Panc1 (cell line): ENCODE data around the gene TMEM259. TPM values are rescaled to one million over a fixed set of nuclear protein-coding genes. Genes with fewer than 3 reads are reported as not detected.

ENCODE experiments used
- ATAC-seq: fragments of 200-7000 bp; cut with Tn5 transposase; 2 replicates; pipeline ENCODE4 v1.9.1; 2020; ENCODE audit warnings: mild to moderate bottlenecking, moderate library complexity
- BruUV-seq: library from RNA; stranded (reverse); fragments of 400-500 nt; replicated peaks from 2 replicates; lab custom pipeline; 2021; lab: Mats Ljungman, UMichigan
- CTCF ChIA-PET: fragments of 300-600 bp; sonication (Branson Sonifier 250); formaldehyde crosslinking; loops from one replicate; lab custom pipeline; 2022; ENCODE audit warnings: antibody characterized with exemption; lab: Charles Lee
- POLR2A ChIA-PET: fragments of 300-600 bp; sonication (Branson Sonifier 250); formaldehyde crosslinking; loops from one replicate; lab custom pipeline; 2022; ENCODE audit warnings: antibody characterized with exemption; lab: Charles Lee
- DNase-seq: peaks from one replicate; pipeline ENCODE4 v3.0.0-alpha.2; 2010; ENCODE audit warnings: low read depth, low spot score
- H3K27ac ChIP-seq: 2 replicates; pipeline ENCODE4 v1.5.1; 2011; ENCODE audit warnings: mild to moderate bottlenecking, low read length, inconsistent platforms
- H3K27me3 ChIP-seq: fragments of 200-500 bp; sonication (Bioruptor generic); 2 replicates; pipeline ENCODE4 v1.6.0; 2014; ENCODE audit warnings: low read length, inconsistent platforms; ENCODE audit not compliant: control insufficient read depth, insufficient read depth
- H3K36me3 ChIP-seq: fragments of 200-500 bp; sonication (Bioruptor generic); 2 replicates; pipeline ENCODE4 v1.5.1; 2014; ENCODE audit warnings: inconsistent platforms, mild to moderate bottlenecking, low read length, moderate library complexity; ENCODE audit not compliant: control insufficient read depth, insufficient read depth
- H3K4me1 ChIP-seq: 2 replicates; pipeline ENCODE4 v1.5.1; 2011; ENCODE audit warnings: inconsistent platforms, mild to moderate bottlenecking, low read length, moderate library complexity; ENCODE audit not compliant: control insufficient read depth, insufficient read depth
- H3K4me3 ChIP-seq, 2 experiments: 2 replicates each; pipeline ENCODE4 v1.5.1; 2011 to 2012; ENCODE audit warnings: low read depth in 2 of 2, low read length in 2 of 2, mild to moderate bottlenecking in 2 of 2, inconsistent platforms in 1 of 2, moderate library complexity in 1 of 2
- H3K9me3 ChIP-seq: fragments of 200-500 bp; sonication (Bioruptor generic); 2 replicates; pipeline ENCODE4 v1.5.1; 2014; ENCODE audit warnings: low read depth, mild to moderate bottlenecking, inconsistent platforms, low read length, moderate library complexity; ENCODE audit not compliant: control insufficient read depth, insufficient read depth
- CTCF ChIP-seq: fragments of 450-650 bp; IDR thresholded peaks from 2 replicates; pipeline ENCODE4 v1.5.1; 2017; ENCODE audit warnings: mild to moderate bottlenecking
- POLR2AphosphoS5 ChIP-seq: IDR thresholded peaks from 2 replicates; pipeline ENCODE4 v1.6.1; 2012; ENCODE audit warnings: mild to moderate bottlenecking, low read depth, low read length, moderate library complexity
- REST ChIP-seq, 2 experiments: IDR thresholded peaks; 2 replicates each; pipeline ENCODE4 v1.6.1; 2011 to 2012; ENCODE audit warnings: low read depth in 2 of 2, control low read depth in 1 of 2, low read length in 1 of 2, mild to moderate bottlenecking in 1 of 2, moderate library complexity in 1 of 2; ENCODE audit not compliant: insufficient read depth in 1 of 2
- SIN3A ChIP-seq: IDR thresholded peaks from 2 replicates; pipeline ENCODE4 v1.6.1; 2012; ENCODE audit warnings: low read depth, mild to moderate bottlenecking, low read length, moderate library complexity, borderline replicate concordance; ENCODE audit not compliant: insufficient read depth
- TCF7L2 ChIP-seq: IDR thresholded peaks from 2 replicates; pipeline ENCODE4 v1.6.1; 2011; ENCODE audit warnings: mild to moderate bottlenecking, low read depth, low read length, inconsistent platforms
- in situ Hi-C: cut with HindIII; loops from 2 replicates; pipeline ENCODE4 v1.10.0; 2016; ENCODE audit warnings: low sequenced_read_pairs, low pct_unique_long_range_greater_than_20kb
- intact Hi-C: fragments of 100-400 bp; cut with micrococcal nuclease; formaldehyde crosslinking; loops from one replicate; pipeline ENCODE4 v1.10.0; 2022; ENCODE audit not compliant: unreplicated experiment
- total RNA-seq: library from RNA; stranded (reverse); gene quantifications from one replicate; pipeline ENCODE4 v1.2.1, GENCODE V29; 2021; ENCODE audit not compliant: unreplicated experiment

Gene TMEM259
- total RNA-seq, 1 experiment from 2014 or later, result 193 TPM

GRCh38 chr19:1009981-1010538 lies 10.9 kb downstream of the TMEM259 start:
- TF ChIP-seq SIN3A (no peak), TCF7L2 (no peak), POLR2AphosphoS5 (no peak), CTCF (no peak), REST (IDR thresholded peaks at IDR 0.05; ENCODE audit: insufficient read depth in 1 of 2, low read depth in 2 of 2, low read length in 1 of 2) (no peak)
- H3K9me3 ChIP-seq, result no peaks in the 10 kb centered on the region
- BruUV-seq, result no TSS peak
- DNase-seq, result no peak
- no peak overlapping the region for H3K4me3 ChIP-seq
- no peaks in the 10 kb centered on the region for H3K27me3 ChIP-seq
- ATAC-seq, result no peak
- H3K4me1 ChIP-seq, result no peaks in the 10 kb centered on the region; the same call in 1 of the 2 replicates
- in situ Hi-C loops (no loop called here), intact Hi-C loops (no loop called here)
- H3K36me3 ChIP-seq, result no peaks in the 10 kb centered on the region
- POLR2A ChIA-PET, result no interaction called here
- H3K27ac ChIP-seq, result no peak overlapping the region
- CTCF ChIA-PET, result interaction anchor here (0.6 to 0.7 kb wide), 2 partner anchors 13 to 38 kb away, joined by 3 to 5 read pairs; no protein-coding TSS in a partner anchor

- TSS peak; percentile 98 for BruUV-seq
- ATAC-seq, result peak; percentile 15
Measured at GRCh38 chr19:1009041-1009980, 11.6 kb downstream of the TMEM259 start.

More at GRCh38 chr19:1009041-1009980, 11.6 kb downstream of the TMEM259 start:
- Histone ChIP-seq H3K4me1 (no peaks in the 10 kb centered on the region; the same call in 1 of the 2 replicates), H3K9me3 (no peaks in the 10 kb centered on the region), H3K4me3 (no peak overlapping the region), H3K27me3 (no peaks in the 10 kb centered on the region), H3K36me3 (no peaks in the 10 kb centered on the region), H3K27ac (no peak overlapping the region)
- CTCF ChIA-PET, result interaction anchor here (0.6 kb wide), 1 partner anchor 39 kb away, joined by 3 read pairs; no protein-coding TSS in a partner anchor
- no peak for DNase-seq
- POLR2A ChIA-PET, result no interaction called here
- in situ Hi-C loops, result no loop called here
- intact Hi-C loops, result no loop called here
- TF ChIP-seq SIN3A (no peak), REST (IDR thresholded peaks at IDR 0.05; ENCODE audit: insufficient read depth in 1 of 2, low read depth in 2 of 2, low read length in 1 of 2) (no peak), POLR2AphosphoS5 (no peak), CTCF (no peak), TCF7L2 (no peak)
